Endodermal cell (in vitro differentiated cells): ENCODE data around the gene FUBP3. TPM values are rescaled to one million over a fixed set of nuclear protein-coding genes. Genes with fewer than 3 reads are reported as not detected.

Experiments used
- DNase-seq: peaks from one replicate; pipeline ENCODE4 v3.0.0-alpha.2; 2017
- H3K27ac ChIP-seq: 2 replicates; pipeline ENCODE4 v1.5.1; 2013; ENCODE audit warnings: mild to moderate bottlenecking, low read depth, low read length, moderate library complexity
- H3K27me3 ChIP-seq: 2 replicates; pipeline ENCODE4 v1.6.1; 2013; ENCODE audit warnings: mild to moderate bottlenecking, low read length, moderate library complexity; ENCODE audit not compliant: insufficient read depth, control insufficient read depth, poor library complexity, severe bottlenecking
- H3K36me3 ChIP-seq: 2 replicates; pipeline ENCODE4 v1.7.0; 2013; ENCODE audit warnings: mild to moderate bottlenecking, low read length, moderate library complexity; ENCODE audit not compliant: control insufficient read depth, insufficient read depth
- H3K4me1 ChIP-seq: one replicate; pipeline ENCODE4 v1.7.0; 2013; ENCODE audit warnings: low read length; ENCODE audit not compliant: control insufficient read depth, insufficient read depth
- H3K4me3 ChIP-seq: 2 replicates; pipeline ENCODE4 v1.5.1; 2013; ENCODE audit warnings: mild to moderate bottlenecking, low read length, moderate library complexity
- H3K9ac ChIP-seq: 2 replicates; pipeline ENCODE4 v1.6.1; 2013; ENCODE audit warnings: mild to moderate bottlenecking, low read length, moderate library complexity; ENCODE audit not compliant: poor library complexity, severe bottlenecking; ENCODE audit errors: extremely low read depth
- H3K9me3 ChIP-seq: 2 replicates; pipeline ENCODE4 v1.6.1; 2013; ENCODE audit warnings: mild to moderate bottlenecking, low read length, moderate library complexity; ENCODE audit not compliant: control insufficient read depth
- H3K27ac Mint-ChIP-seq: 2 replicates; pipeline ENCODE4 v1.8.0; 2020; ENCODE audit warnings: mixed read lengths
- H3K27me3 Mint-ChIP-seq: 2 replicates; pipeline ENCODE4 v1.8.0; 2021; ENCODE audit warnings: mild to moderate bottlenecking, mixed read lengths; ENCODE audit not compliant: insufficient read depth
- H3K36me3 Mint-ChIP-seq: 2 replicates; pipeline ENCODE4 v1.8.0; 2020; ENCODE audit warnings: low read depth, mixed read lengths
- H3K4me1 Mint-ChIP-seq: 2 replicates; pipeline ENCODE4 v1.8.0; 2020; ENCODE audit warnings: mixed read lengths
- H3K4me3 Mint-ChIP-seq: 2 replicates; pipeline ENCODE4 v1.8.0; 2020; ENCODE audit warnings: mild to moderate bottlenecking, moderate library complexity, mixed read lengths
- H3K9me3 Mint-ChIP-seq: 2 replicates; pipeline ENCODE4 v1.8.0; 2020; ENCODE audit warnings: mild to moderate bottlenecking, mixed read lengths
- WGBS, 2 experiments: methylation state at CpG; one replicate each; pipeline versions ENCODE4 v1.1.5 to v1.1.7; 2013; ENCODE audit warnings: missing lambda C conversion rate in 2 of 2, mixed read lengths in 1 of 2; ENCODE audit not compliant: insufficient coverage in 1 of 2, insufficient read length in 1 of 2; 5-methylcytosine and 5-hydroxymethylcytosine counted together
- long read RNA-seq, 4 experiments: library from polyadenylated mRNA in 2 of 4; library from RNA in 1 of 4; library from capped mRNA in 1 of 4; stranded (forward) in 3 of 4; unstranded in 1 of 4; transcript quantifications; one replicate each; pipeline ENCODE4 v2.0.0, GENCODE V29; 2020 to 2021; ENCODE audit warnings: inconsistent platforms in 1 of 4
- polyA plus RNA-seq, 2 experiments: library from polyadenylated mRNA; stranded (reverse); fragments of 50-300 nt; gene quantifications; one replicate each; pipeline ENCODE4 v1.2.3, GENCODE V29; 2013
- total RNA-seq, 2 donors: library from RNA; stranded (reverse); fragmentation: NEBNext Ultra II Directional in 1 of 2; extraction: Animal tissue kit (Norgen Biotek cat#: 25700) in 1 of 2; gene quantifications; 2 replicates in 1 of 2; 3 replicates in 1 of 2; pipeline ENCODE4 v1.2.1, GENCODE V29; 2021
- TF ChIP-seq, protein P1 (sequence below): fragments of 200-600 bp; sonication (generic); conservative IDR thresholded peaks from 2 replicates; pipeline ENCODE4 v1.5.0; 2021; ENCODE audit warnings: antibody characterized with exemption, mild to moderate bottlenecking

FUBP3 gene, protein sequence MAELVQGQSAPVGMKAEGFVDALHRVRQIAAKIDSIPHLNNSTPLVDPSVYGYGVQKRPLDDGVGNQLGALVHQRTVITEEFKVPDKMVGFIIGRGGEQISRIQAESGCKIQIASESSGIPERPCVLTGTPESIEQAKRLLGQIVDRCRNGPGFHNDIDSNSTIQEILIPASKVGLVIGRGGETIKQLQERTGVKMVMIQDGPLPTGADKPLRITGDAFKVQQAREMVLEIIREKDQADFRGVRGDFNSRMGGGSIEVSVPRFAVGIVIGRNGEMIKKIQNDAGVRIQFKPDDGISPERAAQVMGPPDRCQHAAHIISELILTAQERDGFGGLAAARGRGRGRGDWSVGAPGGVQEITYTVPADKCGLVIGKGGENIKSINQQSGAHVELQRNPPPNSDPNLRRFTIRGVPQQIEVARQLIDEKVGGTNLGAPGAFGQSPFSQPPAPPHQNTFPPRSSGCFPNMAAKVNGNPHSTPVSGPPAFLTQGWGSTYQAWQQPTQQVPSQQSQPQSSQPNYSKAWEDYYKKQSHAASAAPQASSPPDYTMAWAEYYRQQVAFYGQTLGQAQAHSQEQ
- 10 to 100 TPM; 74.3 to 76.3 TPM for total RNA-seq
- polyA plus RNA-seq (2013, experiment 1 of 2), result 60.9 TPM
- polyA plus RNA-seq (2013, experiment 2 of 2), result 59.4 TPM
- long read RNA-seq, experiment 1, partial matches to known transcripts, result 21 of 44 reads
- long read RNA-seq, experiment 1, other reads (novel, unspliced or antisense), result 16 of 44 reads
- long read RNA-seq, experiment 2, transcript FUBP3-201 (19 exons, 3,124 nt), result major isoform, 101 of 174 reads
- long read RNA-seq, experiment 2, partial matches to known transcripts, result 17 of 174 reads
- long read RNA-seq, experiment 2, other reads (novel, unspliced or antisense), result 52 of 174 reads
- long read RNA-seq, experiment 3, transcript FUBP3-201 (19 exons, 3,124 nt), result major isoform, 27 of 52 reads
- long read RNA-seq, experiment 3, partial matches to known transcripts, result 9 of 52 reads
- long read RNA-seq, experiment 3, other reads (novel, unspliced or antisense), result 16 of 52 reads
- long read RNA-seq, experiment 4, transcript FUBP3-201 (19 exons, 3,124 nt), result major isoform, 14 of 47 reads
- long read RNA-seq, experiment 4, partial matches to known transcripts, result 19 of 47 reads
- long read RNA-seq, experiment 4, other reads (novel, unspliced or antisense), result 10 of 47 reads

DNA sequence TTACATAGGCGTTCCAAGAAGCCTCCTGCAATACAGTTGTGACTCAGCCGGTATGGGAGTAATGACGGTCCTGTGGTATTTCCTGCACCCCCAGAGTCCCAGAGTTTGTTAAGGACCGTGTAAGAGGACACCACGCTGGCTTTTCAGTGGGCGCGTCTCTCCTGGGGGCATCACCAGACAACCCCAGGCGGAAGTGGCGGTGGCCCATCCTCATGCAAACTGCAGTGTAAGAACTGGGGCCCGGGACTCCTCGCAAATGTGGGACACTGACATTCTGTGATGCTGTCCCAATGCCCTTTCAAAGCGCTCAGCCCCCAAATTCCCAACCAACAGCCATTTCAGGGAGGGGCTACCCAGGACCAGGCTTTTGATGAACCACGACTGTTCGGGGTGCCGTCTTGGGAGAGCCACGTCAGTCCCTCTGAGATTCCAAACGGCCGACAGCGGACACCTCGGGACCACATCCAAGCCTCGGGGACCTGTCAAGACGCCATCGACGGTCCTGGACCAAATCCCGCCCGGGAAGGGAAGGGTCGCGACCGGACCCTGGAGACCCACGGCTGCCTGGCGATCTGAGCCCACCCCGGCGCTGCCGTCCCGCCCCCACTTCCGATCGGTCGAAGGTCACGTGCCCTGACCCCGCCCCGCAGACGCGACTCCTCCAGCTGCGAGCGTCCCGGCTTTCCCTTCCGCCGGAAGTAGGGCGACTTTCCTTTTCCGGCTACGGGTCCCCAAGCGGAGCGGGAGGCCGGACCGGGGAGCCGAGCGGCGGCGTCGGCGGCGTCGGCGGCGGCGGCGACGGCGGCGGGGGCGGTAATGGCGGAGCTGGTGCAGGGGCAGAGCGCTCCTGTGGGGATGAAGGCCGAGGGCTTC lies at the start of gene FUBP3:
FUBP3 (plus strand) TSS at position 713 of the 873 bp plus-strand sequence; CDS start at position 817, 104 bp downstream.
- Histone ChIP-seq H3K4me3 (peak within 1 kb of the TSS; percentile 99), H3K36me3 (peaks cover 31% of the 10 kb centered on the region), H3K9ac (peak within 1 kb of the TSS; percentile 83), H3K9me3 (no peaks in the 10 kb centered on the region), H3K27me3 (peaks cover 16% of the 10 kb centered on the region), H3K4me1 (peaks cover 7% of the 10 kb centered on the region), H3K27ac (peak within 1 kb of the TSS; percentile 29)
- Mint-ChIP-seq H3K27ac (peak within 1 kb of the TSS; percentile 88), H3K36me3 (peaks cover 17% of the 10 kb centered on the region), H3K4me1 (peaks cover 7% of the 10 kb centered on the region), H3K27me3 (peaks cover 5% of the 10 kb centered on the region), H3K9me3 (no peaks in the 10 kb centered on the region), H3K4me3 (peak within 1 kb of the TSS; percentile 88)
- WGBS, 2 experiments, result 0 to 1% methylated on average over 30 to 74 of the region's 74 CpGs
- TF ChIP-seq, protein P1, sequence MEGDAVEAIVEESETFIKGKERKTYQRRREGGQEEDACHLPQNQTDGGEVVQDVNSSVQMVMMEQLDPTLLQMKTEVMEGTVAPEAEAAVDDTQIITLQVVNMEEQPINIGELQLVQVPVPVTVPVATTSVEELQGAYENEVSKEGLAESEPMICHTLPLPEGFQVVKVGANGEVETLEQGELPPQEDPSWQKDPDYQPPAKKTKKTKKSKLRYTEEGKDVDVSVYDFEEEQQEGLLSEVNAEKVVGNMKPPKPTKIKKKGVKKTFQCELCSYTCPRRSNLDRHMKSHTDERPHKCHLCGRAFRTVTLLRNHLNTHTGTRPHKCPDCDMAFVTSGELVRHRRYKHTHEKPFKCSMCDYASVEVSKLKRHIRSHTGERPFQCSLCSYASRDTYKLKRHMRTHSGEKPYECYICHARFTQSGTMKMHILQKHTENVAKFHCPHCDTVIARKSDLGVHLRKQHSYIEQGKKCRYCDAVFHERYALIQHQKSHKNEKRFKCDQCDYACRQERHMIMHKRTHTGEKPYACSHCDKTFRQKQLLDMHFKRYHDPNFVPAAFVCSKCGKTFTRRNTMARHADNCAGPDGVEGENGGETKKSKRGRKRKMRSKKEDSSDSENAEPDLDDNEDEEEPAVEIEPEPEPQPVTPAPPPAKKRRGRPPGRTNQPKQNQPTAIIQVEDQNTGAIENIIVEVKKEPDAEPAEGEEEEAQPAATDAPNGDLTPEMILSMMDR, result no peak
- peak; percentile 97 for DNase-seq

DNA sequence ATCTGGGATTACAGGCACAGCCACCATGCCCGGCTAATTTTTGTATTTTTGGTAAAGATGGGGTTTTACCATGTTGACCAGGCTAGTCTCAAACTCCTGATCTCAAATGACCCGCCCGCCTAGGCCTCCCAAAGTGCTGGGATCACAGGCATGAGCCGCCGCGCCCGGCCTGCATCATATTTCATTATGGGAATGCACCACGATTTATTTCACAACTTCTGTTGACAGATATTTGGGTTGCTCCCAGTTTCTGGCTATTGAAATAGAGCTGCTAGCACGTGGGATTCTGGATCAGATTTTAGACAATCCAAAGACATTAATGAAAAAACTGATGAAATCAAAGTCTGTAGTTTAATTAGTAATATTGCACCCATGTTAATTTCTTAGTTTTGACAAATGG lies 48.4 kb upstream of the FUBP3 start:
- Mint-ChIP-seq H3K4me1 (peaks cover 4% of the 10 kb centered on the region), H3K36me3 (no peaks in the 10 kb centered on the region), H3K4me3 (no peak overlapping the region), H3K9me3 (no peaks in the 10 kb centered on the region), H3K27ac (no peak overlapping the region), H3K27me3 (peaks cover 11% of the 10 kb centered on the region)
- Histone ChIP-seq H3K9ac (no peak overlapping the region), H3K4me1 (no peaks in the 10 kb centered on the region), H3K27me3 (peaks cover 3% of the 10 kb centered on the region), H3K36me3 (no peaks in the 10 kb centered on the region), H3K4me3 (no peak overlapping the region), H3K9me3 (no peaks in the 10 kb centered on the region), H3K27ac (no peak overlapping the region)
- TF ChIP-seq, protein P1, result no peak
- WGBS, 2 experiments, result 84 to 96% methylated on average over 8 to 9 of the region's 9 CpGs
- DNase-seq, result no peak
